Uterus (tissue), 2 donors: ENCODE data around the gene NDUFB3.

Experiments
- POLR2A ChIP-seq, 2 donors: fragments of 450-650 bp; IDR thresholded peaks; one replicate each; pipeline ENCODE4 v1.6.1; 2016; ENCODE audit warnings: antibody characterized with exemption in 2 of 2, mild to moderate bottlenecking in 1 of 2, moderate library complexity in 1 of 2
- TF ChIP-seq, protein P1 (sequence below), 4 experiments: fragments of 200-600 bp in 2 of 4; fragments of 450-650 bp in 2 of 4; sonication (generic) in 2 of 4; IDR thresholded peaks; one replicate each; pipeline ENCODE4 v1.5.1; 2016 to 2019; ENCODE audit warnings: antibody characterized with exemption in 4 of 4, mild to moderate bottlenecking in 2 of 4, moderate library complexity in 1 of 4

DNA sequence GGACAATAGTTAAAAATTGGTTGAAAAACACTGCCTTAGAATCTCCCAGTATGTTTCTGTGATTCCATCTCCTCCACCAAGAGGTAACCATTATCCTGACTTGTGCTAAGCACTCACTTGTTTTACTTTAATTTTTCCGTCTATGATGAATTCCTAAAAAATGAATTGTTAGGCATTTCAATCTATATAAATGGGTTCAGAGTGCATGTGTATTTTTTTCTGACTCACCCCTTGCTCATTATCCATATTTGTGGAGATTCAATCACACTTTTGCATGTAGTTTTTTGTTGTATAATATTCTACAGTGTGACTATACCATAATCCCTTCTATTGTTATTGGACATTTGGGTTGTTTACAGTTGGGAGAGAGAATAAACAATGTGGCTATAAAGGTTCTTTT lies 1.3 kb downstream of the NDUFB3 start:
- no peak for TF ChIP-seq POLR2A (IDR thresholded peaks at IDR 0.05)
- TF ChIP-seq, protein P1, sequence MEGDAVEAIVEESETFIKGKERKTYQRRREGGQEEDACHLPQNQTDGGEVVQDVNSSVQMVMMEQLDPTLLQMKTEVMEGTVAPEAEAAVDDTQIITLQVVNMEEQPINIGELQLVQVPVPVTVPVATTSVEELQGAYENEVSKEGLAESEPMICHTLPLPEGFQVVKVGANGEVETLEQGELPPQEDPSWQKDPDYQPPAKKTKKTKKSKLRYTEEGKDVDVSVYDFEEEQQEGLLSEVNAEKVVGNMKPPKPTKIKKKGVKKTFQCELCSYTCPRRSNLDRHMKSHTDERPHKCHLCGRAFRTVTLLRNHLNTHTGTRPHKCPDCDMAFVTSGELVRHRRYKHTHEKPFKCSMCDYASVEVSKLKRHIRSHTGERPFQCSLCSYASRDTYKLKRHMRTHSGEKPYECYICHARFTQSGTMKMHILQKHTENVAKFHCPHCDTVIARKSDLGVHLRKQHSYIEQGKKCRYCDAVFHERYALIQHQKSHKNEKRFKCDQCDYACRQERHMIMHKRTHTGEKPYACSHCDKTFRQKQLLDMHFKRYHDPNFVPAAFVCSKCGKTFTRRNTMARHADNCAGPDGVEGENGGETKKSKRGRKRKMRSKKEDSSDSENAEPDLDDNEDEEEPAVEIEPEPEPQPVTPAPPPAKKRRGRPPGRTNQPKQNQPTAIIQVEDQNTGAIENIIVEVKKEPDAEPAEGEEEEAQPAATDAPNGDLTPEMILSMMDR (IDR thresholded peaks at IDR 0.05), result no peak
